HG03097 (cell line): ENCODE results near the gene SLC44A5.

ENCODE experiments used
- ATAC-seq: cut with Tn5 transposase; IDR thresholded peaks from one replicate; pipeline ENCODE4 v1.9.1; 2021; ENCODE audit not compliant: unreplicated experiment, low FRiP score

The SLC44A5 gene

DNA sequence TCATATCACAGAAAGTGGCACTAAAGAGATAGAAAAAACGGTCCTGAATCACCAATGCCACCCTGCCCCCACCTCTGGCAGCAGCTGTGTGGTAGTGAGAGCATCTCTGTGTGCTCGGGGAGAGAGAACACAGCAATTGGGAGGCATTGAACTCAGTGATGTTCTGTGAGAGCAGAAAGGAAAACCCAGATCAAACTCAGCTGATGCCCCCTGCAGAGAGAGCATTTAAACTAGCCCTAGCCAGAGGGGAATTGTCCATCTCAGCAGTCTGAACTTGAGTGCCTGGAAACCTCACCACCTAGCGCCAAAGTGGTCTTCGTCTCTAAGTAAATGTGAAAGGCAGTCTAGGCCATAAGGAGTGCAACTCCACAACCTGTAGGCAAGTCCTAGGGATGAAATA lies 21.3 kb downstream of the SLC44A5 start:
- no peak for ATAC-seq

DNA sequence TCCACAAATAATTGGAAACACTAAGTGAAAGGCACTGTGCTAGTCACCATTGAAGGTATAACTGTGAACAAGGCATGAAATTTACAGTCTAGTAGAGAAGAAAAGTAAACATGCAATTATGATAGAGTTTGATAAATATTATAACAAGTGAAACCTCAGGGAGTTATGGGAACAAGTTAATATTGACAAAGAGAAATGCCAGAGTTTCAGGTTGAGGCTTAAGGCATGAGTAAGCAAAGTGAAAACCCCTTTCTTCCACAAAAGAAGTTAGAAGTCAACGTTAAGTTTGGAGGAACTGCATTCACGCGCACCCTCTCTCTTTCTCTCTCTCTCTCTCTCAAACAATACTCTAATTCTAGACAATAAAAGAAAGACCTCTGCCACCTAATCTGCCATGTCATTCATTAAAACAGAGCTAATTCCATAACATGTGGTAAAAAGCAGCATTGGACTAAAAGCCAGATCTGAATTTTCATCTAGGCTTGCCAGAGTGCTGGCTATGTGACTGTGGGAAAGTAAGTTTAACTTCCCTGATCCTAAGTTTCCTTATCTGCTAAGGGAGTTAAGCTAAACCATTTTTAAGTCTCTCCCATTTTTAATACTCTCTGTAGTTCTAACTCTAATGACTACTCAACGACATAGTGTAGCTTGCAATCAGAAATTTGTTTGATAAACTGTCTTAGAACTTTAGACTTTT lies 22.0 kb downstream of the SLC44A5 start:
- no peak for ATAC-seq

DNA sequence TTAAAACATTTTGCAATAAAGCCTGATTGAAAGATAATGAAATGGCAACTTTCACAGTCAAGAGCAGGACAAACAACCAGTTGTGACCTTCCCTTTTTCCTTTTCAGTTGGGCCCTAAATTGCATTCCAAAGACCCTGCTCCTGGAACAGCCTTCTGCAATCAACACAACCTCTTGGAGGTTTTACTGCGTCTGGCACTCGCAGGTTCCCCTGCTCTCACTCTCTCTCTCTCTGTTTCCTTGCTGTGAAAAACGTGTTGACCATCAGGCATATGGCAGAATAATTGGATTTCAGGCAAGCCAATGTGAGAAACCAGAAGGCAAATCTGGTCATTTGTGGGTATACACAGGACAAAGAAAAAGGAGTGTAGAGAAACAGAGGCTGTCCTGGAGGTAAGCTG lies 23.2 kb downstream of the SLC44A5 start:
- ATAC-seq, result no peak

DNA sequence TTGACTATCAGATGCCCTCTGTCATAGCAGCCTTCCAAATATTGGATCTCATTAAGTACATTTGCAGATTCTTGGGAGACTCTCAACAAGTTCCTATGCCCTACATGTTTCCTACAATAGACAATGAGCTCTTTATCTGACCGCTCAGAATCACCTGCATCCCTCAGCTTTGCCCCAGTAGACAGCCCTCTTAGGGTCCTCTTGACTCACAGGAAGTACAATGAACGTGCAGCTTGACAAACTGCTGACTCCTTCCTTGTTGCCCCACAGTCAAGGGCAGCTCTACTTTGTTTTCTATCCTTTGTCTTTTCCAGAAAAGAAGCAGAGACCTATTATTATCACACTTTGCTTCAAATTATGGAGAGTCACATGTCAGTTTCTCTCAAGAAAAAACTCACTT lies 27.6 kb downstream of the SLC44A5 start:
- ATAC-seq, result no peak

DNA sequence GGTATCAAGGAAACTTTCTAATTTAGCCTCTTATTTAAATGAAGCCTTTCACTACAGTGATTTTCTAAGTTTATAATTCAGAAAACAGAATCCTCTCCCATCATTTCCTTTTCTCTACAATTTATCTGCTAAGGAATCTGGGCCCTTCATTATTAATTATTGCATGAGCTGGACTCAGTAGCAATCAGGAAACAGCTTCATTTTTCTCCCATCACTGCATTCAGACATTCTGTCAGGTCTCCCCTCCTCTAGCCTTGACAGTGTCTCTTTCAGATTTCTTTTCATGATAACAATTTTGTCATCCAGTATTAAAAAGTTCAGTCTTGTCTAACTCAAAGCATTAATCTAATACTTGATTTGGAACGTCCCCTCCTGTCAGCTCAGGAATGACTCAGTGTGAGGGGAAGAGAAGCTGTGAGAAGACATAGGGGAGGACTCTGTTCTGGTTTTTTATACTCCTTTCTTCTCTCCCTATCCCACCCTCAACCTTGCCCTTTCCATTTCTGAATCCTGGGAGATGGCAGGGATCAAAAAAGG lies 28.1 kb downstream of the SLC44A5 start:
- ATAC-seq, result no peak

DNA sequence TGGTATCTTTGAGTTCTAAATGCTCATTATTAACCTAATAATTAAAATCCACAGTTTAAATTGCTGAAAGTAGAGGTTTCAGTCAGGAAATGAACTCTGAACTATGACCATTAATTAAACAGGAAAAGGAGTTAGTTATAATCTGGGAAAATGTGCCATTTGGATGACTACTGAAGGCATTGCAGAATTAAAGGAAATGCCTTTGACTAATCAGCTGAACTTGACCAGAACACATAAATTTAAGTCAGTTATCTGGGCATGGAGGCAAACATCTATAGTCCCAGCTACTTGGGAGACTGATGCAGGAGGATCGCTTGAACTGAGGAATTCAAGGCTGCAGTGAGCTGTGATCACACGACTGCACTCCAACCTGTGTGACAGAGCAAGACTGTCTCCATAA lies 31.9 kb downstream of the SLC44A5 start:
- no peak for ATAC-seq

DNA sequence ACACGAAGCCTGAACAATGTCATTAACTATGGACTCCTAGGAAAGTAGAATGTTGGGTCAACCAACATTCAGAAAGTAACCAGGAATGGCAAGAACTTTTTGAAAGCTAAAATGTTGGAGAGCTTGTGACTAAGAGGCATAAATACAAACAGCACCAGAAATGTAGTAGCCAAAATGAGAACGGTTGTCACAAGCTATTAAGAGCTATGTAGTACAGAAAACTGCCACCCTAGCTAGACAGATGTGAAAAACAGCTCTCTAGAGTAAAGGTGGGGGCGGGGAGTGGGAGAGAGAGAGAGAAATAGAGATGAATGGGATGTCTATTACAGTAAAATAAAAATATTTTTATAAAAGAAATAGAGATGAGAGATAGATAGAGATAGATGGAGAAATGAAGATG lies 35.1 kb downstream of the SLC44A5 start:
- no peak for ATAC-seq

DNA sequence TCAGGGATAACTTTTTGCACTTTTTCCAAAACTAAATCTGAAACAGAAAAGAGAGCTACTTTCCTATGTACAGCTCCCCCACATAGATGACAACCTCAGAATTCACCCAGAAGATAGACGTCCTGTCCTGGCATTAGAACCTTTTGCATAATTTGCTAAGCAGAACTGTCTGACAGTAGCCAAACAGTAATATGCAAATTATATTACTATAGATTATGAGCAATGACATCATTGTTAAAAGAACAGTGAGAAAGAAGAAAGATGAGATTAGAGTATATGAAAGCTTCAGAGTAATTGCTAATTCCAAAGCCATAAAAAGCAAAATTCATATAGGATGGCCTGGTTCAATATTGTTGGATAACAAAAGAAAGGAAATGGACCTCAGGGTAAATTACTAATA lies 43.7 kb downstream of the SLC44A5 start:
- no peak for ATAC-seq

DNA sequence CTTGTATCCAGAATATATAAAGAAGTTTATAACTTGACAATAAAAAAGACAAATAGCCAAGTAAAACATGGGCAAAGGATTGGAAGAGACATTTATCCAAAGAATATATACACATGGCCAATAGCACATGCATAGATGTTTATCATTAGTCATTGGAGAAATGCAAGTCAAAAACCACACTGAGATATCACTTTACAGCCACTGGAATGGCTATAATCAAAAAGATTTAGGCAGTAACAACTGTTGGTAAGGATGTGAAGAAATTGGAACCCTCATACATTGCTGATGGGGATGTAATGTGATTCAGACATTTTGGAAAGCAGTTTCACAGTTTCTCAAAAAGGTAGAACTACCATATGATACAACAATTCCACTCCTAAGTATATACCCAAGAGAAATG lies 51.1 kb downstream of the SLC44A5 start:
- no peak for ATAC-seq

DNA sequence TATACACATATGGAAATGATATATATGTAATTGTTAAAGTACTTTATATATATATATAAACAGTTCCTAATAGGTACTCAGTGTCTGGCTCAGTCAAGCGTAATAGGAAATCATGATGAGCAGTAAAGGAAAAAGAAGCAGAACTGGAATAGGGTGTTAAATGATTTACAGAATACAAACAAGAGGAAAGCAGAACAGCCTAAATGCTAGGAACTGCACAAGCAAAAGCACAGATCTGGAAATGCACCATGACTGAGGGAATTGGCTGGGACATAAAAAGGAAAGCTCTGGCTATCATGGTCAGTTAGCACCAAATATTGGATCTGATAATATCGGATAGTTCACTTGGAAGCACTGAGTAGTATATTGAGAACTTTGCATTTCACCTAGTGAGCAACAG lies 51.8 kb downstream of the SLC44A5 start:
- no peak for ATAC-seq

DNA sequence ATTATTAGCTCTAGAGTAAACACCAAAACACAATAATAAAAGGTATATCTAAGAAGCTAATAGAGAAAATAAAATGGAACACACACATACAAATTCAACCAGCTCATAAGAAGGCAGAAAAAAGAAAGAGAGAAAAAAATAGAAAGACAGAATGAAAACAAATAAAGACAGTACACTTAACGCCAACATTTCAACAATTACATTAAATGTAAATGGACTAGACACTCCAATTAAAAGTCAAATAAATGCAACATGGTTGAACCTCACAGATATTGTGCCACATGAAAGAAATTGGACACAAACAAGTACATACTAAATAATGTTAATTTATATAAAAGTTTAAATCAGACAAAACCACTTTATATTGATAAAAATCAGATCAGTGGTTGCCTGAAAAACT lies 56.0 kb downstream of the SLC44A5 start:
- no peak for ATAC-seq

DNA sequence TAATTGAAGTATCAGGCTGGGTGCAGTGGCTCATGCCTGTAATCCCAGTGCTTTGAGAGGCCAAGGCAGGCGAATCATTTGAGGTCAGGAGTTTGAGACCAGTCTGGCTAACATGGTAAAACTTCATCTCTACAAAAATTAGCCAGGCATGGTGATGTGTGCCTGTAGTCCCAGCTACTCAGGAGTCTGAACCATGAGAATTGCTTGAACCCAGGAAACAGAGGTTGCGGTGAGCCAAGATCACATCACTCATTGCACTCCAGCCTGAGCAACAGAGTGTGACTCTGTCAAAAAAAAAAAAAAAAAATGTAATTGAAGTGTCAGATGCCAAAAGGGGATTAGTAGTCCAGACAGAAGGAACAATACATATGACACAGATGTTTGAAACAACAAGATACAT lies 56.7 kb downstream of the SLC44A5 start:
- ATAC-seq, result no peak

DNA sequence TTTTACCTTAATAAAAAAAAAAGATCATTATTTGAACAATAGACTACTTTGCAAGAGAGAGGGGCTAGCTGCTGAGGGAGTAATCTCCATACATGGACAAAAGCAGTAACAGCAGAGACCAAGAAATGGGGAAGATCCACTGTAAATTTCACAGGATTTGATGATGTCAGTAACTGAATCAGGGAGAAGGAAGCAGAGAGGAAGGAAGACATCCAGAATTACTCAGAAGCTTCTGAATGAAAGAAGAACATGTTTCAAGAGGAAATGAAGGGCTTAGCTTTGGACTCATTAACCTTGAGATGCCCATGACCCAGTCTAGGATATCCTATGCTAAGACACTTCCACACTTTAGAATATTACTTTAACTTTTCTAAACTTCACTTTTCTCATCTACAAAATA lies 60.4 kb downstream of the SLC44A5 start:
- ATAC-seq, result no peak

DNA sequence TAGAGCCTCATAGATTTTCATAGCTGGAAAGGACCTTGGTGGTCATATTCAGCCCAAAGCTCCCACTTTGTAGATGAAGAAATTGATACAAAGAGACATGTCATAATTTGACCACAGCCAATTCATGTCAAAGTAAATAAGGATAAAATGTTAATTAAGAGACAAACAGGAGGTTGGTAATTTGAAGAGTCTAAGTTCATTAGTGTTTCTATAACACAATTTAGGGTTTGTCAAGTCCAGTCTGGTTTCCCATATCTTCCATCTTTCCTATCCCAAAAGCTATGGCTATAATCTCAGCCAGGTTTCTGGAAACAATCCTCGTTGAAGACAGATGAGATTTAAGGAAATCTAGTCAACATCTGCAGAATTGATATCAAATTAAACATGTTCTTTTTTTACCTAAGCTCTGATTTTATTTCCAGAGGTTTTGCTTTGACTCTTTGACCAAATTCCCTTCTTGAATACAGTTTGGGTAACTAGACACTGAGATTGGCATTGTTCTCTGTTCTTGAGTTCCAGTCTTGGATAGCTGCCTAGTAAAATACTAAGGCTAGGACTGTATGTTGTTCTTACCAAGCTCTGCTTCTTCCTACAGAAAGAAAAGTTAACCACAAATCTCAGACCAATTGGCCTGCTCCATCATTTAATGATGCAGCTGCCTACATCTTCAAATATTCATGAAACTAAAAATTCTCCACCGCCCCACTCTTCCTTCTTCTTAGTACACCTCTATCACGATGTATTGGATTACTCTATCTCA lies 62.0 kb downstream of the SLC44A5 start:
- ATAC-seq, result no peak

DNA sequence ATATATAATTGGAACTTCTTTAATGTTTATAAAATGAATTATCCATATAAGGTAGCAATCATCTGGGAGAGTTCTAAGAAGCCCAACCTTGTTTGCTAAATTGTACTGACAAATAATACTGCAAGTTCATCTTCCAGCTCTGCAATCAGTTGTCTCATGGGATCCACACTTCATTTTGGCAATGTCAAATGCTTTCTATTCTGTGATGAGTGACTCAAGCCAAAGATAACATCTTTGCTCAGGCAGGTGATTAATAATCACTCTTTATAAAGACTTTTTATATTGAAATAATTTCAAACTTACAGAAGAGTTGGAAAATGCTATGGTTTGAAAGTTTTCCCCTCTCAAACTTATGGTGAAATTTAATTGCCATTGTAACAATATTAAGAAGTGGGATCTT lies 67.2 kb downstream of the SLC44A5 start:
- ATAC-seq, result no peak

DNA sequence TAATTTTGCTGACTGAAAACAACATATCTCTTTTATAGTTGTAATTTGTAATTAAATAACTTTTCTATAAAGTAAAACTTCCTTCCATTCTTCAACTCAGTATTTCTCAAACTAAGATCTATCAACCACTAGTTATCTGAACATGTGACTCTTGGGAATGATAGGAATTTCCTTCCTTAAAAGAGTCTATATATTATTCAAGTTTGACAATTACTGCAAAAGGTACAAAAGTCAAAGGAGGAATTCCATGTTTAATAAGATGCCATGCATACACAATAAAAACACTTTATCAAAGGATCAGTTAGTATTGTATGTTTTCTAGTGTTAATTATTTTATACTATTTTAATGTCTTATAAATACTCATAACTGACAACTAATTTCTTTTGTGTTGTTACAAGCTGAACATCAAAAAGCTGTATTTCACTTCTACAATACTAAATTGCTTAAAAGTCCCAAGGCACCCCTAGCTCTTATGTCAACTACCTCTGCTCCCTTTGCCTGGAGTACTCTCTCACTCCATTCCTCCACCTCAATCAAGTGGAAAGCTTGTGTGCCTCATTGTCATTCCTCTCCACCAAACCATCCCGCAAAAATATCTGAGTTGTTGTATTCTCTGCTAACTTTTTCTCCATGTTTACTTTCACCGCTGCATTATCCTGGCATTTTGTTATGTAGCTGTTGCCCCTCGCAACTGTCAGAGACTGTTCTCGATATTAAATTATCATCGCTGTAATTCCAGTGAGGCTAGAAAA lies 67.9 kb downstream of the SLC44A5 start:
- no peak for ATAC-seq

DNA sequence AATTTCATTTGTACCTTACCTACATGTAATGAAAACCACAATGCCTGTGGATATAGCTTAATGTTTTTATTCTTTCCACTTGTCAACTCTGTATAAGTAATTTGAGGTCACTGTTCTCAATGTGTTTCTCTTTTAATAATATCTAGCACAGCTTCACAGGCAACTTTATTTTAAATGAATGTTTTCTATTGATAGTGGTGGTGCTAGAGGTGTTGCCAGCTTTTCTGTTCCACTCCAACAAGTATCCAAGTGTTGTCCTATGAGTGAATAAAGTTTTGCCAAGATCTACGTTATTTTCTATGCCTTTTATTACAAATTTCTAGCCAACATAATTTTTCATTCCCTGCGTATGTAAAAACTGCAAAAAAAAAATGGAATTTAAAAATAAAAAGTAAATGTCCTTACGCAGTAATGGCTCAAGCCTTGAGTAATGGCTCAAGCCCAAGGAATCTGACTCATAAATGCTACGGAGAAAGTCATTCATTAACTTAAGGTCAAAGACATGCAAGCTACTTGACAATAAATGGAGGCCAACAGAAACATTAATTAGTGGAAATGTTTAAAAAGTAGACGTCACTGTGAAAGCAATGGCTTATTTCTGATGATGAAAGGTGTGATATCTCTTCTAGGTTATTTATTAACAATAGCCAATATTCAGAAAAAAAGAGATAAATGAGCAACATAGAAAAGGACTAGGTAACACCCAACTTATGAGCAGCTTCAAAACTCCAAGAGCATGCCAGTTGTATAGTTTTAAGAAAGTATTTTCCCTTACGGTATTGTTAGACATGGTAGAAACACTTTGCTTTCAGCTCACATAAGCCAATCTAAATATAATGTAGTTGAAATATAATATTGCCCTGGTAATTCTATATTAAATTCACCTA lies 71.4 kb downstream of the SLC44A5 start:
- ATAC-seq, result no peak

DNA sequence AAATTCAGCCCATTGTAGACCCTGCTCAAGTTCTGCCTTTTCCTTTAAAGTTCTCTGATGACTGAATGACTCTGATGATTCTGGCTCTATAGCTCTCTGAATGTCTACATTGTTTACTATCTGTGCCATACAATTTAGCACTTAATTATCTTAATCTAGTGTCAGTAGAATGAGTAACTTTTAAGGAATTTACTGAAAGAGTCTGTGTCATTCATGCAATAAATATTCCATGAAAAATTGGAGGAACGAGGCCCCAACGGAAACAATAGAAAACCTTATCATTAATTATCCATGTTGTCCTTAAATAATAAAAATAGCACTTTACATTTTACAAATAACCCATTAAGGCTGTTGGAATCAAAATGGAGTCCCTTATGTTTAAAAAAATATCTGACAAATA lies 77.8 kb downstream of the SLC44A5 start:
- no peak for ATAC-seq

DNA sequence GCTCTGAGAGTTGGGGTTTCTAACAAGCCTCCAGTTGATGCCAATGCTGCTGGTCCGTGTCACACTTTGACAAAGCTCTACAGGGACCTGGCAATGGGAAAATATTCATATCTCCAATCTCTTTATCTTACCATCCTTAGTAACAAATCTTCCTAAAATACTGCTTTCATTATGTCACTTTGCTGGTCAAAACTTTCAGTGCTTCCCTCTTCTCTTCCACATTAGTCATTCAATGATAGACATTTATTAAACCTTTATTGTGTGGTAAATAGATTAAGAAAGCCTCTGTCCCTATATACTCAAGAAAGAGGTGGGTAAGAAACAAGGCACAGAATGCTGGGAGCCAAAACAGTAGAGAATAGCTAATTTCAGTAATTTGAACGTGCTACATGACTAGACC lies 79.3 kb downstream of the SLC44A5 start:
- ATAC-seq, result no peak

DNA sequence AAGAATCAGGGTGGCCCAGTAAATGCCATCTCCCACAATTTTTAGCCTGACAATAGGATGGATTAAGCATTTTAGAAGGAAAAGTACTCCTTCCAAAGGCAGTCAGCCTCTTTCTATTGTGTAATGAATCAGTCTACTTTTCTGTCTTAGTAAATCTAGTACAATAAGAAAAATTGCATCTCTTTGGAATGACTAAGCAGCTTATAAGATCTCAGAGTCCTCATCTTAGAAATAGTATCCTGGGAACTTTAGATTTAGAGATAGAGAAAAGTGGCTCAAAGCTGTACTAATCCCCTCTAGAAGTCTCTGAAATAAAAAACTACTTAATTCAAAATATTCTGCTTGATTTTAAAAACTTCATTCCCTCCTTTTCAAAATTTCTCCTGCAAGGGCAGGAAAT lies 81.4 kb downstream of the SLC44A5 start:
- ATAC-seq, result no peak
